GF-D8 (cell line): ENCODE measurements around the gene STAP2.
"Not testable (repeated sequence)": the region's sequence is repeated elsewhere in the genome, so short reads cannot be mapped to it uniquely, and the experiment has no call there.

Experiments used
- DNase-seq: peaks from one replicate; lab custom pipeline; 2025; lab: John Stamatoyannopoulos, UW

STAP2 gene

DNA sequence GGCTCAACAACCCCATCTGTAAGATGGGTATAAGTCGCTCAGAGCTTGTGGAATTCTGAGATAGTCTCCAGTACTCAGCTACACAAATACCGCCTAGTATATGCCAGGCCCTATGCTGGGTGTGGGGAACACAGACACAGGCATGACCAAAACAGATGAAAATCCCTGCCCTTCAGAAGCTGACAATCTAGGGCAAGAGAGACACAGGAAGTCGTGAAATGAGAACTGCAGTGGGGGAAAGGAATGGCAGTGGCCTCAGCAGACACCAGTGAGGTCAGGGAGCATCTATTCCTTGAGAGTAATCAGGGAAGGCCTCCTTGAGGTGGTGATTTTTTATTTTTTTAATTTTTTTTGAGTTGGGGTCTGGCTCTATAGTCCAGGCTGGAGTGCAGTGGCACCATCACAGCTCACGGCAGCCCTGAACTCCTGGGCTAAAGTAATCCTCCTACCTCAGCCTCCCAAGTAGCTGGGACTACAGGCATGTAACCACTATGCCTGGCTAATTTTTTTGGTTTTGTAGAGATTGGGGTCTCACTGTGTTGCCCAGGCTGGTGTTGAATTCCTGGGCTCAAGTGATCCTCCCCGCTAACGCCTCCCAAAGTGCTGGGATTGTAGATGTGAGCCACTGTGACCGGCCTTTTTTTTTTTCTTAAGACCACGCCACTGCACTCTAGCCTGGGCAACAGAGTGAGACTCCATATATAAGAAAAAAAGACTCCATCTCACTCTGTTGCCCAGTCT, 39.6 kb downstream of the STAP2 start:
- no peak for DNase-seq

DNA sequence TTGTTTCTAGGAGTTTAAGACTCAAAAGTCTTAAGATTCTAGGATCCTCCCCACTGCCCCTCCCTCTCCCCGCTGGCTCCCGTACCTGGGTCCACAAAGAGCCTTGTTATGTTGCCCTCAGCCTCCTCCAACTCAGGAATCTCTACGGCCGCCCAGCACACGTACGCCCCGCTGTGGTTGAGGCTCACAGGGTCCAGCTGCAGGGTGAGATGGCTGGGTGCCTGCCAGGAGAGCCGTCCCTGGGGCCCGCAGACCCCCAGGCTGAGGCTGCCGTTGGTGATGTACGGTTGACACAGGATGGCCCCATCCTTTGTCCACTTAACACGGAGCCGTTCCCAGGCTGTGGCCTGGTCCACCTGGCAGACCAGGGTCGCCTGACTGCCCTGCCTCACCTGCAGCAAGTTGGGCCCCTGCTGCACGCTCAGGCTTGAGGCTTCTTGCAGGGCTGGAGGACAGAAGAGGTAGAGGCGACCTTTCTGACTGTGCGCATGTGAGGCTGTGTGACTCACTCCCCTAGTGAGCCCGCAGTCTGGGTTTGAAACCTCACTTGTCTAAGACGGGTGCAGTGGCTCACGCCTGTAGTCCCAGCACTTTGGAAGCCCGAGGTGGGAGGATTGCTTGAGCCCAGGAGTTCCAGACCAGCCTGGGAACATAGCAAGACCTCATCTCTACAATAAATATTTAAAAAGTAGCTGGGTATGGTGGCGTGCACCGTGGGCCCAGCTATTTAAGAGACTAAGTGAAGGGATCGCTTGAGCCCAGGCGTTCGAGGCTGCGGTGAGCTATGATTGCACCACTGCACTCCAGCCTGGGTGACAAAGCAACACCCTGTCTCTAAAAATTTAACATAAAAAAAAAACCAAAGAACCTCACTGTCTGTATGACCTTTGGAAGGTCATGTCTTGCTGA, 40.5 kb downstream of the STAP2 start:
- DNase-seq = no peak

DNA sequence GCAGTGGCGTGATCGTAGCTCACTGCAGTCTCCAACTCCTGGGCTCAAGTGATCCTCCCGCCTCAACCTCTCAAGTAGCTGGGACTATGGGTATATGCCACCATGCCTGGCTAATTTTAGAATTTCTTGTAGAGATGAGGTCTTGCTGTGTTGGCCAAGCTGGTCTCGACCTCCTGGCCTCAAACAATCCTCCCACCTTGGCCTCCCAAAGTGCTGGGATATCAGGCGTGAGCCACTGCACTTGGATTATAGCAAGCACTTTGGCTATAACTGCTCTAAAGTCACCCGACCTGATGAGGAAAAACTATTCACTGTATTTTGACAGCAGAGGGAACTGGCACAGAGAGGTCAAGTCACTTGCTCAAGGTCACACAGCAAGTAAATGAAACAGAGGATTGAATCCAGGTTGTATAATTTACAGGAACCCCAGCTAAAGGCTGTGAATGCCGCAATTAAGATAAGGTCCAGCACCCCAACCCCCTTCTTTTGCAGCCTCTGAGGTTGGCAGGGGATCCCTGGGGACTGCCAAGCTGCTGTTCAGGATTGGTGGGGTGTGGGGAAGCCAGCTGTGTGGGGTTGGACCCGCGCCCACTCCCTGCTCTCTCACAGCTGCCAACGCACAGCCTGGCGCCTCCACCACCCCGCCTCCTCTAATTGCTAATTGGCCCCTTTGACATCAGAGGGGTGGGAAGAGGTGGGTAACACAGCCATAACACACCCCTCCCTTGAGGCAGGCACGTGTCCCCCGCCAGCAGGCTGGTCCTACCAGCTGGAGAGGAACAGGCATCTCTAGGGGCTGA, 42.5 kb downstream of the STAP2 start:
- DNase-seq = no peak

DNA sequence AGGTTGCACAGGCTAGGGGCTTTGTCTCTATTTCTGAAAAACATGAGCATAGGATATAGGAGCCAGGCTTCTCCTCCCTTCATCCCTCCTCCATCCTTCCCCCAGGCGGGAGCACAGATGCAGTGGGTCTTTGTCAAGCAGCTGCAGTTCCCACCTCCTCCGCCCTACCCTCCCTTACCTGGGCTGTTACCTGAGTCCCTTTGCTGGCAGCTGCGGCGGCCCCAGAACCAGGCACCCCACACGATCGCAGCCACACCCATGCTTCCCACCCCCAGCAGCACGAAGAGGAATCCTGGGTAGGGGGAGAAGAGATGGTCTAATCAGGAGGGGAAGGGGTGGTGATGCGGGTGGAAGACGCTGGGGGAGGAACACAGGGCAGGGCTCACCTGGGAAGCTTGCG, 44.2 kb downstream of the STAP2 start:
- DNase-seq = no peak

DNA sequence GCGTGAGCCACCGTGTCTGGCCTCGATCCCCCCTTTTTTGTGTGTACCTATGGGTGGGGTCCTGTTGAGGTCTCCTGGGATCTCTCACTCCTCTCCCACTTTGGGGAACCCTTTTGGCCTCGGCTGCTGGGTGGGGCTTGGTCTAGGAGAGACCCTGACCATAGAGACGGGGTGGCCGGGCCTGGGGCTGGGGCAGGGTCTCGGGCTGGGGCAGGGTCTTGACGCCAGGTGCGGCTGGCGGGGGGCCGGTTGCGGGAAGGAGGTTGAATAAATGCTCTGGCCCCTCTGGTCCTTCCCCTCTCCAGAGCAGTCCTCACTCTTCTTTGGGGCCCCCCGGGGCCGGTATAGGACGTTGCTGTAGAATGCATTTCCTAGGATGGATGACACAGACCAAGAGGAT, 46.1 kb downstream of the STAP2 start:
- DNase-seq = no peak

DNA sequence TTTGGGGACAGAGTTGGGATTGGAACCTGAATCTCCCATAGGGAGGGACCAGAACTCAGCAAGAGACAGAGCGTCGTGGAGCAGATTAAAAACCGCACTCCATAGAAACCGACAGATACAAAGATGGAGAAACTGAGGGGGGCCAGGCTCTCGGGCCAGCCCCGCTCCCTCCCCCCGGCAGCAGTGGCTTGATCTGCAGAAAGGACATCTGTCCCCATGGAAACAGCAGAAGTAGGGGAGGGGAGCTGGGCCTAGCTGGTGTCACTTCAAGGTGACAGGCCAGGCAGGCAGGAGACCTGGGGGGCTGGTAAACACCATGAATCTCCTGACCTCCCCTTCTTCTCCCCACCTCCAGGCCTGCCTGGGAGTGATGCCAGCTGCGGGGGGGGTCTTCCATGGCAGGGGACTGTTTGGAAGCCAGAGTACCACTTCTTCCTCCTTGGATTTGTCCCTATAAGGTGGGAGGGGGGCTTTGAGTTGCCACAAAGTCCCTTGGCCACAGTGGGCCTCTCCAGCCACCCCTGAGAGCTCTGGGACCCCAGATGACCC, 47.4 kb downstream of the STAP2 start:
- DNase-seq = no peak

DNA sequence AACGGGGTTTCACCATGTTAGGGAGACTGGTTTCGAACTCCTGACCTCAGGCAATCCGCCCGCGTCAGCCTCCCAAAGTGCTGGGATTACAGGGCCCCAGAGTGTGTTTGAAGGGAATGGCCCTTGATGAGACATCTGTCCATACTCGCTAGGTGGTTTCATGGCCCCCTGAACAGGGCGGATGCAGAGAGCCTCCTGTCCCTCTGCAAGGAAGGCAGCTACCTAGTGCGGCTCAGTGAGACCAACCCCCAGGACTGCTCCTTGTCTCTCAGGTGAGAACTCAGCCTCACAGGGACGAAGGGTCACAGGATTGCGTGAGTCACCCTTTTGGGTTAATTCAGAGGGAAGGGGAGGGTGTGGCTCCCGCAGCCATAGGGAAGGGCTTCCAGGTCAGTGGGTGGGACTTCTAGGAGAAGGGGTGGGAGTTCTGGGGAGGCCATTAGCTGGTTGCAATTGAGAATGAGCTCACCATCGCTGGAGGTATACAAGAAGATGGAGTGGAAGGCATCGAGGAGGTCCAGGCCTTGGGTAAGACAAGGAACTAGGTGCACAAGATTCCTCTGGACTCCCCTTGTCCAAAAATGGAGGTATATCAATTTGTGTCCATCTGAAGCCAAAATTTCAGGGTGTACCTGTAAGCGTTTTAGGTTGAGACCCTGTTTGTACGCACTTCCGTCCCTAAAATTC, 50.4 kb downstream of the STAP2 start:
- DNase-seq = no peak

DNA sequence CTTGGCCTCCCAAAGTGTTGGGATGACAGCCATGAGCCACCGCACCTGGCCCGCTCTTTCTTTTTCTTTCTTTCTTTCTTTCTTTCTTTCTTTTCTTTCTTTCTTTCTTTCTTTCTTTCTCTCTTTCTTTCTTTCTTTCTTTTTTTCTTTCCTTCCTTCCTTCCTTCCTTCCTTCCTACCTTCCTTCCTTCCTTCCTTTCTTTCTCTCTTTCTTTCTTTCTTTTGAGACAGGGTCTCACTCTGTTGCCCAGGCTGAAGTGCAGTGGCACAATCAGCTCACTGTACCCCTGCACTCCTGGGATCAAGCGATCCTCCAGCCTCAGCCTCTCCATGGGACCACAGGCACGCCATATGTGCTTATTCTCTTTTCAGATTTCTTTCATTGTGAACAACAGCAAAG, 52.5 kb downstream of the STAP2 start:
- not testable (repeated sequence) for DNase-seq

DNA sequence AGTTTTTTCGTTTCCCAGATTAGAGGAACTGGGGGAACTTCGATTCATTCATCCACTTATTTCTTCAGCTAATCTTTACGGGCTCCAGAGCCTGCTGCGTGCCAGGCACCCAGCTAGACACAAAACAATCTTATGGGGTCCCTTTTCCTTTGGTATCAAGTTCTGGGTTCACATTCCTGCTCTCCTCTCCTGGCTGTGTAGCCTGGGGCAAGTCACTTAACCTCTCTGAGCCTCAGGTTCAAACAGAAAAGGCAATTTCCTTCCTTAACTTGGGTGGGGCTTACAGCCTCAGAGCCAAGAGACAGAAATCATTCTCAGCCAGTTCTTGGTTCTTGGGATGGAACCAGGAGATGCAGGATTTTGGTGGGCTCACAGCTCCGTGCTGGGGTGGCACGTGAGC, 53.7 kb downstream of the STAP2 start:
- no peak for DNase-seq

DNA sequence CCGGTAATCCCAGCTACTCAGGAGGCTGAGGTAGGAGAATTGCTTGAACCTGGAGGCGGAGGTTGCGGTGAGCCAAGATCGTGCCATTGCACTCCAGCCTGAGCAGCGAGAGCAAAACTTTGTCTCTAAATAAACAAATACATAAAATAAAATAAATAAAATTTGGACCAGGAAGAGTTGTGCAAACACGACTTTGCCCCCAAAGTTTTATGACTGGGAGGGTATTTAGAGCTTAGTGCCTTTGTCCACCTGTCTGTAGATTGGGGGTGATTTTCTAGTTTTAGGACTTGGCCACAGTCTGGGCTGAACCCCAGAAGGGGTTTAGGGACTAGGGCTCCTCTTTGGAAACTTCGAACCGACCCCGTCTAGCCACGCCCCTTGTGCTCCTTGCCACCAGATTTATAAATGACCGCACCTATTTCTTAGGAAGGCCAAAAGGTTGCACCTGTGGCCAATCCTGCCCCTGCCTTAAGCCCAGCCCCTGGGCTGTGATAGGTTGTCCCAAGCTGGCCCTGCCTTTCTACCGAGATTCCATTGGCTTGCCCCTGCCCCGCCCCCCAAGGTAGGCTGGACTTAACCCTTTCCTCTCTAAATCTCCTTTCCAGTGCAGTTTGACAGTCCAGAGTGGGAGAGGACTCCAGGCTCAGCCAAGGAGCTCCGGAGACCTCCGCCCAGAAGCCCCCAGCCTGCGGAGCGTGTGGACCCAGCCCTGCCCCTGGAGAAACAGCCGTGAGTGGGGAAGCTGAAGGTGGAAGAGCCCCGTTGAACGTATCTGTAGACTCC, 54.3 kb downstream of the STAP2 start:
- DNase-seq = no peak

DNA sequence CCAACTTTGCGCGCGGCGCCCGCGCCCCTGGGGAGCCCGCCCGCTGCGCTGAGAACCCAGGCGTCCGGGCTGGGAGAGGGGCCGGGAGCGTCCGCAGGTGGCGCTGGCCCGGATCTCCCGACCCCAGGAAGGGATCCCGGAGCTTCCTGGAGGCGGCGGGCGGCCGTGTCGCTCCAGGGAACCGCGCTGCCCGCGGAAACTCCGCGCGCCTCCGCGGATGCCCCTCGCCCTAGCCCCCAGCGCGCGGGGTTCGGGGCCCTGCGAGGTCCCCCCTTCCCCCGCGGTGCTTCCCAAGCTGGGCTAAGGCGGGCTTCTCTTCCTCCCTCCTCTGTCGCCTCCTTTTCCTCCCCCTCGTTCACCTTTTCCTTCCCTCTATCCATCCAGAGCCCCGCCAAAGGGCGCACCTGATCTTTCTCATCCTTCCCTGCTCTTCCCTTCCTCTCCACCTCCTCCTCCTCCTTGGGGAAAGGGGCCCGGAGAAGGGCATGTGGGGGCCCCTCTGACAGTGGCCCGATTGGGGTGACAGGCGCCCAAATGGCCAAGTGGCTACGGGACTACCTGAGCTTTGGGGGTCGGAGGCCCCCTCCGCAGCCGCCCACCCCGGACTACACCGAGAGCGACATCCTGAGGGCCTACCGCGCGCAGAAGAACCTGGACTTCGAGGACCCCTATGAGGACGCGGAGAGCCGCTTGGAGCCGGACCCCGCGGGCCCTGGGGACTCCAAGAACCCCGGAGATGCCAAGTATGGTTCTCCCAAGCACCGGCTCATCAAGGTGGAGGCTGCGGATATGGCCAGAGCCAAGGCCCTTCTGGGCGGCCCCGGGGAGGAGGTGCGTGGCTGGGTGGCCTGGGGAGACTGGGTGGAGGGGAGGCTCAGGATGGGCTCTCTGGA, 58.9 kb downstream of the STAP2 start:
- DNase-seq = no peak

DNA sequence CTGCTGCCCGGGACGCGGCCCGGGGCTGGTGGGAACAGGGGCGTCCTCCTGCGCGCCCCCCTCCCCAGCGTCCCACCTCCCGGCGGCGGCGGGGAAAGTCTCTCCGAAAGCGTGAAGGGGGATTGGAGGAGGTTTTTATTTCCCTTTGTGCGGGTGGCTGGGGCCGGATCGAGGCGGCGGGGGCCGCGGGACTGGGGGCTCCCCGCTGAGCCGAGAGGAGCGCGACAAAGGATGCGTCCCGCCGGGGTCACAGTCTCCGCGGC, 59.4 kb downstream of the STAP2 start:
- no peak for DNase-seq

DNA sequence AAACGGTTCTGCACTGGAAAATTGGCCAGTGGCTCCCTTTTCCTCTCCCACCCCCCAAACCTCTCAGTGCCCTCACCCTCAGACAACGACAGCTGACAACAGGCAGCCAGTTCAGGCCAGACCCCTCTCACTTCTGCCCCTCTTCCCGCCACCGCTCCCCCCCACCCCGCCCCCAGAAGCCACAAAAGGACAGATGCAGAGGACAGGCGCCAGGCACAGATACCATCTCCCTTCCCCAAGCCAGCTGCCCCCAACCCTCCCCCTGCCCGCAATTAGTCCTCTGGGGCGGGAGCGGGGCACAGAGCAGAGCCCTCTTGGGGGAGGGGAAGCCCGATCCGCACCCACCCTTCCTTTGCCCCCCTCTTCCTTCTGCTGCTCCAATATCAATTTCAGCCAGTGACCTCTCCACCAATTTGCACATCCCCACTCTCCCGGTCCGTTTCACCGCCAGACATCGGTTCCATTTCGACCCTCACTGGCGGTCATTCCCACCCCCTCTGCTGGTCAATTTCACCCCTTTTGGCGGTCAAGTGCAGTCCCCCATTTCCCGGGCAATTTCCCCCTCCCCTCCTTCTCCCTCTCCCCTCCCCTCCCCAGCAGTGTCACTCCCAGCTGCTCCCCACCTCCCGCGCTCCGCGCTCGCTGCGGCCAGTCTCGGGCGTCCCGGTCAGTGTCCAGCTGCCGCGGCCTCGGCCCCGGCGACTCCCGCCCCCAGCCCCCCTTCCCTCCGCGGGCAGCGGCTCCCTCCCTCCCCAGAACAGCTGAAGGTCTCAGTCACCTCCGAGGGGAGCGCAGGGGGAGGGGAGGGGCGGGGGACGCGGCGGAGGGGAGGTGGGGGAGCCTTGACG, 60.0 kb downstream of the STAP2 start, which contains the start of gene SHD:
Gene SHD, plus strand, starts transcription at position 848 of the 848 bp plus-strand sequence. CDS start 798 bp downstream, outside the sequence.
- no peak for DNase-seq

DNA sequence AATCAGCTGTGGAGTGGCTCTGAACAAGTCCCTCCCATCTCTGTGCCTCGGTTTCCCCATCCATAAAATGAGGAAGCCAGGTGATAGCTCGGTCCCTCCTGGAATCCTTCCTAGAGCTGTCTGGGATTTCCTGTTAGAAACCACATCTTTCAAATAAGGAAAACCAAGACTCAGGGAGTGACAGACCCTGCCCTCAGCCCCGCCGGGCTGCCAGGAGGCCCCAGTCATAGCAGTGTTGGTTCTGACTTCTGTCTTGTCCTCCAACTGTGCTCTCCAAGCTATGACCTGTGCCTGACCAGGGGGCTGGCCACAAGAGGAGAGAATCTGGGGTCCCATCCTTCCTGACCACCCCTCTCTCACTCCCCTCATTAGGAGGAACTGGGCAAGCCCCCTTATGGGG, 60.6 kb downstream of the STAP2 start:
- DNase-seq = no peak

DNA sequence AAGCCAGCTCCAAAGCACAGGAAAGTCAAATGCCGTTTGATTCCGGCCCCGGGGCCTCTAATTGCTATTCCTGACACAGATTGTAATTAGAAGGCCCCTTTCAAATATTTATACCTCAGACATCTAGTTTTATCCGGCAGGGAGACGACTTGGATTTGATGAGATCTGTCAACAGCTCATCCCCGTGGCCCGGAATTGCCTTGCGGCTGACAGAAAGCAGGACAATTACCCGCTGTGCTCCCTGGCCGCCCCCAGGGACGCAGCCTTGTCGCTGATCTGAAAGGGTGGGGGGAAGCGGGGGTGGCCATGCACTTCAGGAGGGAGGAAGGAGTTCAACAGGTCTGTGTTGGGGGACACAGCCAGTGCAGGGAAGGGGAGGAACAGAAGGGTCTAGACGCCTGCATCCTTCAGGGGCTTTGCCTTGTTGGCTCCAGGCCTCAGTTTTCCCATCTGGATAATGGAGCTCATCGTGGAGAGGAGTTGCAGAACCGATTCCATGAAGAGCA, 61.4 kb downstream of the STAP2 start:
- DNase-seq = no peak

DNA sequence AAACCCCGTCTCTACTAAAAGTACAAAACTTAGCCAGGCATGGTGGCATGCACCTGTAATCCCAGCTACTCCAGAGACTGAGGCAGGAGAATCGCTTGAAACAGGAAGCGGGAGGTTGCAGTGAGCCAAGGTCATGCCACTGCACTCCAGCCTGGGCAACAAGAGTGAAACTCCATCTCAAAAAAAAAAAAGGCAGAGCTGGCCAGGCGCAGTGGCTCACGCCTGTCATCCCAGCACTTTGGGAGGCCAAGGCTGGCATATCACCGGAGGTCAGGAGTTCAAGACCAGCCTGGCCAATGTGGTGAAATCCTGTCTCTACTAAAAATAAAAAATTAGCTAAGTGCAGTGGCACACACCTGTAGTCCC, 64.3 kb downstream of the STAP2 start:
- DNase-seq = not testable (repeated sequence)
